Bronchial epithelial cell (primary cell): ENCODE data around the gene ANXA8. TPM values are rescaled to one million over a fixed set of nuclear protein-coding genes. Genes with fewer than 3 reads are reported as not detected.

ENCODE experiments used
- DNase-seq: peaks from one replicate; pipeline ENCODE4 v3.0.0-alpha.2; 2010; ENCODE audit warnings: low read depth
- FAIRE-seq: peaks from 2 replicates; lab custom pipeline; 2011; peaks lifted over from hg19 to GRCh38; lab: Jason Lieb, UNC
- H3K27me3 ChIP-seq: 2 replicates; pipeline ENCODE4 v1.5.1; 2011; ENCODE audit warnings: low read length; ENCODE audit not compliant: control insufficient read depth, insufficient read depth
- H3K36me3 ChIP-seq: 2 replicates; pipeline ENCODE4 v1.5.1; 2011; ENCODE audit warnings: low read length; ENCODE audit not compliant: control insufficient read depth, insufficient read depth
- H3K4me3 ChIP-seq: 2 replicates; pipeline ENCODE4 v1.5.1; 2011; ENCODE audit warnings: mild to moderate bottlenecking, low read depth, low read length, control low read depth
- total RNA-seq: library from RNA; depleted of rRNA; stranded (reverse); fragments of >200 nt; gene quantifications from 2 replicates; pipeline ENCODE4 v1.2.1, GENCODE V29; 2014
- TF ChIP-seq, protein P1 (sequence below): IDR thresholded peaks from 2 replicates; pipeline ENCODE4 v1.5.1; 2011; ENCODE audit warnings: mild to moderate bottlenecking, moderate library complexity, low read length, control low read depth, inconsistent platforms; ENCODE audit not compliant: insufficient read depth, severe bottlenecking

ANXA8 gene
- total RNA-seq, 1 donor from 2014 or later: 176 TPM

- FAIRE-seq: no peak
- Histone ChIP-seq H3K27me3 (no peaks in the 10 kb centered on the region), H3K4me3 (no peak overlapping the region), H3K36me3 (no peaks in the 10 kb centered on the region)
- TF ChIP-seq, protein P1, sequence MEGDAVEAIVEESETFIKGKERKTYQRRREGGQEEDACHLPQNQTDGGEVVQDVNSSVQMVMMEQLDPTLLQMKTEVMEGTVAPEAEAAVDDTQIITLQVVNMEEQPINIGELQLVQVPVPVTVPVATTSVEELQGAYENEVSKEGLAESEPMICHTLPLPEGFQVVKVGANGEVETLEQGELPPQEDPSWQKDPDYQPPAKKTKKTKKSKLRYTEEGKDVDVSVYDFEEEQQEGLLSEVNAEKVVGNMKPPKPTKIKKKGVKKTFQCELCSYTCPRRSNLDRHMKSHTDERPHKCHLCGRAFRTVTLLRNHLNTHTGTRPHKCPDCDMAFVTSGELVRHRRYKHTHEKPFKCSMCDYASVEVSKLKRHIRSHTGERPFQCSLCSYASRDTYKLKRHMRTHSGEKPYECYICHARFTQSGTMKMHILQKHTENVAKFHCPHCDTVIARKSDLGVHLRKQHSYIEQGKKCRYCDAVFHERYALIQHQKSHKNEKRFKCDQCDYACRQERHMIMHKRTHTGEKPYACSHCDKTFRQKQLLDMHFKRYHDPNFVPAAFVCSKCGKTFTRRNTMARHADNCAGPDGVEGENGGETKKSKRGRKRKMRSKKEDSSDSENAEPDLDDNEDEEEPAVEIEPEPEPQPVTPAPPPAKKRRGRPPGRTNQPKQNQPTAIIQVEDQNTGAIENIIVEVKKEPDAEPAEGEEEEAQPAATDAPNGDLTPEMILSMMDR: no peak
- no peak for DNase-seq
Observed at GRCh38 chr10:47447209-47447608, 36.7 kb downstream of the ANXA8 start.

DNA sequence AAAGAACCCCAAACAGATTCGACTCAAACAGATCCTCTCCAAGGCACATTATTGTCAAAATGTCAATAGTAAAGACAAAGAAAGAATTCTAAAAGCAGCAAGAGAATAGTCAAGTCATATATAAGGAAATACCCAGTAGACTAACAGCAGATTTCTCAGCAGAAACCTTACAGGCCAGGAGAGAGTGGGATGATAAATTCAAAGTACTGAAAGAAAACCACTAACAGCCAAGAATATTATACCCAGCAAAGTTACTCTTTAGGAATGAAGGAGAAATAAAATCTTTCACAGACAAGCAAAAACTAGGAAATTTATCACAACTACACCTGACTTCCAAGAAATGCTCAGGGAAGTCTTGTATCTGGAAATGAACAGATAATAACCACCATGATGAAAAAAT lies 38.2 kb downstream of the ANXA8 start:
- no peaks in the 10 kb centered on the region for H3K27me3 ChIP-seq
- DNase-seq (no peak), FAIRE-seq (no peak)
- no peaks in the 10 kb centered on the region for H3K36me3 ChIP-seq
- no peak overlapping the region for H3K4me3 ChIP-seq
- TF ChIP-seq, protein P1: no peak

DNA sequence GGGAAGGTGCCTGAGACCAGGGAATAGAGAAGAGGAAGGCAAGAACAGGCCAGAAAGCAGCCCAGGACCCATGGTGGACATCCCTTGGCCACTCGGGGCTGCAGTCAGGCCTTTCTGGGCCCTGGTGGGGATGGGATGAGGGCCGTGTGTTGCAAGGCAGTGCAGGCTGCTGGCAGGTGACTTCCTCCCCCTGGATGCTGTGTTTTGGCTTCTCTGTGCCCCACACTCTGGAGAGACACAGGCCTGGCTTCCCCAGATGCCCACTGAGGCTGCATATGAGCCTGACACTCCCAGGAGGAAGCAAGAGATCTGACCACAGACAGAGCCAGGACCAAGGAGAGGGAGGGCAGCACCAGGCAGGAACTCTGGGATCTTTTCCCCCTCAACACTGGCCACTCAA lies 39.9 kb downstream of the ANXA8 start:
- Histone ChIP-seq H3K4me3 (no peak overlapping the region), H3K36me3 (no peaks in the 10 kb centered on the region), H3K27me3 (no peaks in the 10 kb centered on the region)
- TF ChIP-seq, protein P1: no peak
- FAIRE-seq (no peak), DNase-seq (no peak)

GRCh38 chr10:47443145-47443544 lies 40.8 kb downstream of the ANXA8 start:
- Histone ChIP-seq H3K4me3 (no peak overlapping the region), H3K36me3 (no peaks in the 10 kb centered on the region), H3K27me3 (no peaks in the 10 kb centered on the region)
- DNase-seq (peak; percentile 80), FAIRE-seq (no peak)
- TF ChIP-seq, protein P1: no peak

GRCh38 chr10:47442351-47442750 lies 41.6 kb downstream of the ANXA8 start:
- no peaks in the 10 kb centered on the region for H3K36me3 ChIP-seq
- FAIRE-seq: no peak
- no peak for DNase-seq
- TF ChIP-seq, protein P1: no peak
- H3K27me3 ChIP-seq: no peaks in the 10 kb centered on the region
- no peak overlapping the region for H3K4me3 ChIP-seq

GRCh38 chr10:47441938-47442337 lies 42.0 kb downstream of the ANXA8 start:
- Histone ChIP-seq H3K36me3 (no peaks in the 10 kb centered on the region), H3K27me3 (no peaks in the 10 kb centered on the region), H3K4me3 (no peak overlapping the region)
- DNase-seq (no peak), FAIRE-seq (no peak)
- TF ChIP-seq, protein P1: no peak
